Ureter (tissue), 1 donor: ENCODE data around the gene CABLES2. TPM values are rescaled to one million over a fixed set of nuclear protein-coding genes. Genes with fewer than 3 reads are reported as not detected.

Source experiments
- DNase-seq: peaks from one replicate; pipeline ENCODE4 v3.0.0-alpha.2; 2020; ENCODE audit warnings: low spot score
- total RNA-seq: library from RNA; stranded (reverse); gene quantifications from one replicate; pipeline ENCODE4 v1.2.4, GENCODE V29; 2023
- donor health status: DM: yes; HTN: yes; CAD: no.

CABLES2 gene, protein sequence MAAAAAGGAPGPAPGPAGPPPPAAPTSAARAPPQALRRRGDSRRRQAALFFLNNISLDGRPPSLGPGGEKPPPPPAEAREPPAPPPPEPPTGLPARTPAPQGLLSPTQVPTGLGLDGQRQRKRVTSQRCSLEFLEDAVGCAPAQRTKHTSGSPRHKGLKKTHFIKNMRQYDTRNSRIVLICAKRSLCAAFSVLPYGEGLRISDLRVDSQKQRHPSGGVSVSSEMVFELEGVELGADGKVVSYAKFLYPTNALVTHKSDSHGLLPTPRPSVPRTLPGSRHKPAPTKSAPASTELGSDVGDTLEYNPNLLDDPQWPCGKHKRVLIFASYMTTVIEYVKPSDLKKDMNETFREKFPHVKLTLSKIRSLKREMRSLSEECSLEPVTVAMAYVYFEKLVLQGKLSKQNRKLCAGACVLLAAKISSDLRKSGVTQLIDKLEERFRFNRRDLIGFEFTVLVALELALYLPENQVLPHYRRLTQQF
- 4.0 TPM for total RNA-seq

DNA sequence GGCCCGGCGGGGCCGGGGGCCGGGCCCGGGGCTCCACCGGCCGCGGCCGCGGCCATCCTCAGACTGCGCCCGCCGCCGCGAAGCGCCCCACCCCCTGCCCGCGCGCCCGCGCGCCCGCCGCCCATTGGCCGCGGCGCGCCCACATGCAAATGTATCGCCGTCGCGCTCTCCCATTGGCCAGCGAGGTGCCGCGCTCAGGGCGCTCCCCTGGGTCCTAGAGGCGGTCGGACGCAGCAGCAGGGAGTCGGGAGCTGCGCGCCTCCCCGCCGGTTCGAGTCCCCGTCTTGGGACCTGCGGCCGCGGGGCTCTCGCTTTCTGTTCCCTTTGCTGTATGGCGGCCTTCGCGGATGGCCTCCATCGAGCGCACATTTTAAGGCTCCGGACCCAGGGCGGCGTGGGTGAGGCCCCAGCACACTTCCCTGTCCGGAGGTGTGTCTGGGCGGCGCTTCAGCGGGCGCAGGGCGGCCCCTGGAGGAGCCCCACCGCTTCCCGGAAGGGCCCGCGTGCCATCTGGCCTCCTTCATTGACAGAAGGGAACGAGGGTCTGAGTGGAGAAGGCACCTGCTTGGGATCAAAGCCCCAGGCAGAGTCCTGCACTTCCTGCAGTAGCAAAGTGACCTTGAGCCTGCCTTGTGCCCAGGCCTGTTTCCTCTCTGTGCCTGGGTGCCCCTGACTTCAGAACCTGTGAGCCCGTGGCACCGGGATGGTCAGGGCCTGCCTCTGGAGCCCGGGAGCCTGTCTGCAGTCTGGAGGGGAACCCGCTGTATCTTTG lies at the start of gene CABLES2:
CABLES2 (minus strand) TSS at position 65 of the 772 bp plus-strand sequence; CDS start at position 56, 9 bp downstream.
- peak; percentile 92 for DNase-seq

GRCh38 chr20:62455929-62456328 lies 48.8 kb upstream of the CABLES2 start:
- DNase-seq: no peak

GRCh38 chr20:62454904-62455636 lies 48.0 kb upstream of the CABLES2 start:
- DNase-seq: no peak

GRCh38 chr20:62453186-62453808 lies 46.2 kb upstream of the CABLES2 start:
- DNase-seq: no peak

- no peak for DNase-seq
Measured at GRCh38 chr20:62452475-62453095, 45.5 kb upstream of the CABLES2 start.

DNA sequence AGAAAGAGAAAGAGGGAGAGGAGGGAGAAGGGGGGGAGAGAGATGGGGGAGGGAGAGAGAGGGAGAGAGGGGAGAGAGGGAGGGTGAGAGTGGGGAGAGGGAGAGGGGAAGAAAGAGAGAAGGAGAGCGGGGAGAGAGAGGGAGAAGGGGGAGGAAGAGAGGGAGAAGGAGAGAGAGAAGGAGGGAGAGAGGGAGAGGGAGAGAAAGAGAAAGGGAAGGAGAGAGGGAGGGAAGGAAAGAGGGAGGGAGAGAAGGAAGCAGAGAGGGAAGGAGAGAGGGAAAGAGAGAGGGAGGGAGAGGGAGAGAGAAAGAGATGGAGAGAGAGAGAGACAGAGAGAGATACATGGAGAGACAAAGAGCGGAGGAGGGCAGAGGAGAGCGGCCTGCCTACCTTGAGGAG lies 44.9 kb upstream of the CABLES2 start:
- no peak for DNase-seq

DNA sequence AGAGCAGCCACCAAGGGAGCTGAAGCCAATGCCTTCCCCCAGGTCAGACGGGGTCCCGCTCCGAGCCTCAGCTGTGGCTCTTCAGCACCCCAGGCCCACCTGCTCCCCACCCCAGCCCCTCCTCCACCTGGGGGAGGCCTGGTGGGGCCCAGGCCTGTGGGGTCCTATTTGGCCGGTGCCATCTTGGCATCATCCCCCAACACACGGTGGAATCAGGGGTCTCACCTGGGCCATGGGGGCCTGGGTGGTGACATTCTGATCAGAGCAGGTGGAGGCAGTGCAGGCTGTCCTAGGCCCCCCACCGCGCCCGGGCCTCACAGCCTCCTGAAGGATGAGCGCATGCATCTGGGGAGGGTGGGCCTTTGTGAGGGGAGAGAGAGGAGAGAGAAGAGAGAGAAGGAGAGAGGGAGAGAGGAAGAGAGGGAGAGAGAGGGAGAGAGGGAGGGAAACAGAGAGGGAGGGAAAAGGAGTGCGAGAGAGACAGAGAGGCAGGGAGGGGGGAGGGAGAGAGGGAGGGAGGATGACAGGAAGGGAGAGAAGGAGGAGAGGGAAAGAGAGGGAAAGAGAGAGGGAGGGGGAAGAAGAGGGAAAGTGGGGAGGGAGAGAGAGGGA lies 44.2 kb upstream of the CABLES2 start:
- no peak for DNase-seq

GRCh38 chr20:62449951-62450691 lies 43.0 kb upstream of the CABLES2 start:
- DNase-seq: no peak

GRCh38 chr20:62448788-62449187 lies 41.7 kb upstream of the CABLES2 start:
- DNase-seq: no peak

DNA sequence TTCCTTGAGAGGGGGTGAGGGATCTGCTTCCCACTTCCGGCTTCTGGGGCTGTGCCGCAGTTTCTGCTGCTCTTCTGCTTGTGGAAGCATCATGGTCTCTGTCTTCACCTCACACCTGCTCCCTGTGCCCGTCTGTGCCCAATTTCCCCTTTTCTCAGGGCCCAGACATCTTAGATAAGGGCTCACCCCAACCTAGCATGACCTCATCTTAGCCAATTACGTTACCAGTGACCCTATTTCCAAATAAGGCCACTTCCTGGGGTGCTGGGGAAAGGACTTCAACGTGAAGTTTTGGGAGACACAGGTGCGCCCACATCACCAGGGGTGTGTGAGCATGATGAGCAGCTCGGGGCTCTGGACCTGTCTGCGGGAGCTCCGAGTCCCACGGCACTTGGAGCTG lies 41.0 kb upstream of the CABLES2 start:
- DNase-seq: no peak

GRCh38 chr20:62446888-62447869 lies 40.1 kb upstream of the CABLES2 start:
- no peak for DNase-seq

DNA sequence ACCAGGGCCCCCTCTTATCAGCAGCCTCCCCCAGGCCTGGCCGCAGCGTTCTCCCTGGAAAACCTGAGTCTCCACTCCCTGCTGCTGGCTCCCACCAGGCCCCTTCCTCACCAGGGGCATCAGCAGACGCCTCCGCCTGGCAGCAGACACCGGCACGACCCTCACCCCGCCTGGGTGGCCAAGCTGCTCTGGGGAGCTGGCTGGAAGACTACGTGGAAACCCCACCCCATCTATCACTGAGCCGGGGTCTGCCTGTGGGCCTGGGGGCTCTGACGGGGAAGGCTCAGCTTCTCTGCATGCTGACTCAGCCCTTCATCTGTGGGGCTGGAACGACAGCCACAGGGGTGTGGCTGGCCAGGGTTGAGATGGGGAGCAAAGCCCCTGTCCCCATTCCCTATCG lies 39.4 kb upstream of the CABLES2 start:
- DNase-seq: no peak

DNA sequence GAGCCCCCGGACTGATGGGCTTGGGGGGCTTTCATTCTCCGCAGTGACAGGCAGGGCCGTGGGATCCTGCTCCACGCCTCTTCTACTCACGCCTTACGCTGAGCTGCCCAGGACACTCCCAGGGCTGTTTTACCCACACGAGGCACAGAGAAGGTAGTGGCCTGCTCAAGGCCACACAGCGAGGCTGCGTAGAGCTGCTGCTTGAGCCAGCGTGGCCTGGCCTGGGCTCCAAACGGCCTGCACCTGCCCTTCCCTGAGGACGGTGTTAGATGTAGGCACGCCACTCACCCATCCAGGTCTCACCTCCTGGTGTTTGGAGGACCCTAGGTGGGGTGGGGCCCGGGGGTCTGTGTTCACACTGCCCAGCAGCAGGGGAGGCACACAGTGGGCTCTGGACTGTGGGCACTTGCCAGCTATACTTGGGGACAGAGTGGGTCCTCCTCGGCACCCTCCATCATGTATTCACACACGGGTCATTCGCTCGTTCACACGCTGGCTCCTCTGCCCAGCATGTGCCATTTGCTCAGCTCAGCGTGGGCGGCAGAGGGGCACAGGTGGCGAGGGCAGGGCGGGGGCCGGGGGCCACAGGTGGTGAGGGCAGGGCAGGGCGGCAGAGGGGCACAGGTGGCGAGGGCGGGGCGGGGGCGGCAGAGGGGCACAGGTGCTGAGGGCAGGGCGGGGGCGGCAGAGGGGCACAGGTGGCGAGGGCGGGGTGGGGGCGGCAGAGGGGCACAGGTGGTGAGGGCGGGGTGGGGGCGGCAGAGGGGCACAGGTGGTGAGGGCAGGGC lies 38.7 kb upstream of the CABLES2 start:
- DNase-seq: no peak

DNA sequence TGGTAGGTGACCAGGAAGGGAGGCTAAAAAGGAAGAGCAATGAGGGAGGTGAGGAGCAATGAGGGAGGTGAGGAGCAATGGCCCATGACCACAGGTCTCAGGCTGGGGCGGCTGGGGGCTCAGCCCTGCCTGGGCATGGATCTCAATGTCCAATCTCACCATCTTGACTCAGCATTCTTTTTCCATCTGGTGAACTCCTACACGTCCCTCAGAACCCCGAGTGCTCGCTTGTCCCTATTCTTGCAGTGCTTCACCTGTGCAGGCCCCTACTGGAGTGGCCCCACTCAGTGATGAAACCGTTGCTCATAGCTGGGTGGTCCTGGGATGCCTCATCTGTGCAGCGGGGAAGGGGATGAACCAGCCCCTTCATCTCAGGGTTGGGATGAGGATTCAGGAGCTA lies 37.2 kb upstream of the CABLES2 start:
- no peak for DNase-seq

DNA sequence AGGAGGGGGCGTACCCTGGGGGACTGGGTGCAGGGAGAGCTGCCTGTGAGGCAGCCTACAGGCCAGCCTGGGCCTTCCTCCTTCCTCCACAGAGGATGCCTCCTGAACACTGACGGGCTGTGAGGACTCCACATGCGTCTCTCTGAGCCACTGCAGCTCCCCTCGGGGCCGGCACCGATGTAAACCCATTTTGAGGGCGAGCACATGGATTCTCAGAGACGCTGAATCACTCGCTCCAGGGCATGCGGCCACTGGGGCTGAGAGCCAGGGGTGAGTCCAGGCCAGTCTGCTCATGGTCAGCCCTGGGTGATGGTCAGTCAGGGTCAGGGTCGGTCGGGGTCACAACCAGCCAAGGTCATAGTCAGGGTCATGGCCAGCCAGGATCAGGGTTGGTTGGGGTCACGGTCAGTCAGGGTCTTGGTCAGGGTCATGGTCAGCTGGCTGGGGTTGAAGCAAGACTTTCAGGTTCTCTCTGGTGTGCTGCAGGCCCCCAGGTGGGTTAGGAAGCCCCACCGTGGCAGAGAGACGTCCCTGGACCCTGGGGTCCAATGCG lies 35.0 kb upstream of the CABLES2 start:
- DNase-seq: no peak

DNA sequence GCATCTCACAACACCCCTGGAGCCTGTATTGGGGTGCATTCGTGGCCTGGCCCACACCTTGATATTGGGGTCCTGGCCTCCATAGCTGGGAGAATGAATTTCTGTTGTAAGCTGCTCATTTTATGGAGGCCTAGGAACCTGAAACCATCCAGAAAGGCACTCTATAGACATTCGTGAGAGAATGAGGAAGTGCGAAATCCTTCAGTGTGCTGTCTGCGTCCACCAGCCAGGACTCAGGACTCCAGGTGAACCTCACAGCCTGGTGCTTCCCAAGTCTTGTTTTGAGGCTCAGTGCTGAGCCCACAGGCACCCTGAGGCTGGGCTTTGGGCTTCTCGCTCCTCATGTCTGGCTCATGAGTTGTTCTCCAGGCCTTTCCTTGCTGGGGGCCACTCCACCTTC lies 32.1 kb upstream of the CABLES2 start:
- no peak for DNase-seq

DNA sequence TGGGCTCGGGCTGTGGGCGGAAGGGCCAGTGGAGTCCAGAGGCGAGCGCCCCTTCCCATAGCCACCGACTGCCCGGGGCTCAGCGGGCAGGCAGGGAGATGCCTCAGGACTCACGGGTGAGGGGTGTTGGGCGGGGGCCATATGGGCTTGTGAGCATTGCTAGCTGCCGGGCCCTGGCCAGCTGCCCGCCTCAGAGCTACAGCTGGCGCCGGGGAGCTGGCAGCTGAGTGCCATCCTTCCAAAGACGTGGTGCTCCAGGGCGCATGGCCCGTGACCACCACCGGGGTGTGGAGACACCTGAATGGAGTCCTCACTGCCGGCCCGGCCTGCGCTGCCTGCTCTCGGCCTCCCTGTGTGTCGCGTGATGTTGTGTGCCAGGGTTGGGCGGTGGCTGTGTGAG lies 30.8 kb upstream of the CABLES2 start:
- no peak for DNase-seq

- no peak for DNase-seq
Measured at GRCh38 chr20:62437496-62437895, 30.4 kb upstream of the CABLES2 start.
